KMS-11 (cell line): ENCODE measurements around the gene COL20A1.

ENCODE experiments used
- H2AFZ ChIP-seq: fragments of 200-600 bp; sonication (generic); 2 replicates; pipeline ENCODE4 v1.6.1; 2016; ENCODE audit warnings: antibody characterized with exemption, mixed run types, low read depth
- H3K27ac ChIP-seq: fragments of 200-600 bp; sonication (generic); 2 replicates; pipeline ENCODE4 v1.6.1; 2016; ENCODE audit warnings: mild to moderate bottlenecking, mixed run types
- H3K27me3 ChIP-seq: fragments of 200-600 bp; sonication (generic); 2 replicates; pipeline ENCODE4 v1.6.1; 2017; ENCODE audit warnings: mild to moderate bottlenecking, low read depth, mixed run types, moderate library complexity; ENCODE audit not compliant: insufficient read depth
- H3K36me3 ChIP-seq: fragments of 200-600 bp; sonication (generic); 2 replicates; pipeline ENCODE4 v1.6.1; 2017; ENCODE audit warnings: mild to moderate bottlenecking, mixed run types; ENCODE audit not compliant: insufficient read depth
- H3K4me1 ChIP-seq: fragments of 200-600 bp; sonication (generic); 2 replicates; pipeline ENCODE4 v1.6.1; 2016; ENCODE audit warnings: mild to moderate bottlenecking, low read depth, mixed run types; ENCODE audit not compliant: poor library complexity, severe bottlenecking
- H3K4me2 ChIP-seq: fragments of 200-600 bp; sonication (generic); 2 replicates; pipeline ENCODE4 v1.7.0; 2016; ENCODE audit warnings: mild to moderate bottlenecking, mixed run types
- H3K4me3 ChIP-seq: fragments of 200-600 bp; sonication (generic); IDR thresholded peaks from 2 replicates; pipeline ENCODE4 v1.6.1; 2017; ENCODE audit warnings: low read depth, low read length, mixed read lengths; ENCODE audit not compliant: insufficient read depth
- H3K79me2 ChIP-seq: fragments of 200-600 bp; sonication (generic); 2 replicates; pipeline ENCODE4 v1.6.1; 2016; ENCODE audit warnings: low read depth, mixed run types; ENCODE audit not compliant: insufficient read depth
- H3K9ac ChIP-seq: fragments of 200-600 bp; sonication (generic); 2 replicates; pipeline ENCODE4 v1.6.1; 2016; ENCODE audit warnings: mild to moderate bottlenecking, mixed run types
- H4K20me1 ChIP-seq: fragments of 200-600 bp; sonication (generic); 2 replicates; pipeline ENCODE4 v1.6.1; 2016; ENCODE audit warnings: mild to moderate bottlenecking, mixed run types; ENCODE audit not compliant: insufficient read depth
- CTCF ChIP-seq: fragments of 200-600 bp; sonication (generic); conservative IDR thresholded peaks from 2 replicates; pipeline ENCODE4 v1.6.1; 2017; ENCODE audit warnings: low read depth, mild to moderate bottlenecking, antibody characterized with exemption, low read length, moderate library complexity, mixed read lengths

COL20A1 gene

GRCh38 chr20:63383556-63383955 is 90.6 kb downstream of the COL20A1 start:
- Histone ChIP-seq H3K79me2 (no peaks in the 10 kb centered on the region), H3K4me1 (no peaks in the 10 kb centered on the region), H3K4me2 (no peak overlapping the region), H3K9ac (no peak overlapping the region), H3K27ac (no peak overlapping the region), H3K27me3 (peaks cover 87% of the 10 kb centered on the region), H3K36me3 (no peaks in the 10 kb centered on the region), H2AFZ (no peak overlapping the region), H4K20me1 (no peaks in the 10 kb centered on the region), H3K4me3 (no peak overlapping the region)
- TF ChIP-seq CTCF = no peak

GRCh38 chr20:63384336-63384735 is 91.3 kb downstream of the COL20A1 start:
- TF ChIP-seq CTCF = no peak
- Histone ChIP-seq H2AFZ (no peak overlapping the region), H3K79me2 (no peaks in the 10 kb centered on the region), H3K4me2 (no peak overlapping the region), H3K4me1 (no peaks in the 10 kb centered on the region), H3K9ac (no peak overlapping the region), H3K4me3 (no peak overlapping the region), H3K27ac (no peak overlapping the region), H3K27me3 (peaks cover 87% of the 10 kb centered on the region), H4K20me1 (no peaks in the 10 kb centered on the region), H3K36me3 (no peaks in the 10 kb centered on the region)
